Myocyte (in vitro differentiated cells): ENCODE measurements around the gene ZNF516. TPM values are rescaled to one million over a fixed set of nuclear protein-coding genes. Genes with fewer than 3 reads are reported as not detected.
A peak's percentile ranks its signal among the peaks of the same experiment; 100 is the strongest.

ENCODE experiments used
- DNase-seq: peaks from one replicate; pipeline ENCODE4 v3.0.0-alpha.2; 2012; ENCODE audit warnings: low read depth
- total RNA-seq: library from RNA; depleted of rRNA; stranded (reverse); fragments of >200 nt; gene quantifications from 2 replicates; pipeline ENCODE4 v1.2.3, GENCODE V29; 2014

Gene ZNF516
- total RNA-seq, 1 donor from 2014 or later = 11.3 TPM

GRCh38 chr18:76506974-76507764, 12.1 kb upstream of the ZNF516 start:
- no peak for DNase-seq

GRCh38 chr18:76506395-76506794, 11.4 kb upstream of the ZNF516 start:
- DNase-seq = no peak

- no peak for DNase-seq
Measured at GRCh38 chr18:76505614-76506013, 10.6 kb upstream of the ZNF516 start.

GRCh38 chr18:76504749-76505148, 9.7 kb upstream of the ZNF516 start:
- no peak for DNase-seq

GRCh38 chr18:76503649-76504386, 8.8 kb upstream of the ZNF516 start:
- no peak for DNase-seq

GRCh38 chr18:76502551-76502950, 7.5 kb upstream of the ZNF516 start:
- no peak for DNase-seq

GRCh38 chr18:76499637-76500340, 4.7 kb upstream of the ZNF516 start:
- DNase-seq = no peak

GRCh38 chr18:76499021-76499420, 4.0 kb upstream of the ZNF516 start:
- no peak for DNase-seq

GRCh38 chr18:76498064-76498463, 3.0 kb upstream of the ZNF516 start:
- no peak for DNase-seq

- DNase-seq = no peak
Measured at GRCh38 chr18:76497021-76497420, 2.0 kb upstream of the ZNF516 start.

- peak; percentile 28 for DNase-seq
Measured at GRCh38 chr18:76496194-76496890, 1.3 kb upstream of the ZNF516 start.

- peak; percentile 31 for DNase-seq
Measured at GRCh38 chr18:76495435-76496193, 572 bp upstream of the ZNF516 start.

GRCh38 chr18:76494231-76495005, 624 bp downstream of the ZNF516 start:
- DNase-seq = peak; percentile 4

- peak; percentile 14 for DNase-seq
Measured at GRCh38 chr18:76493213-76494161, 1.6 kb downstream of the ZNF516 start.

- DNase-seq = peak; percentile 99
Measured at GRCh38 chr18:76492669-76493212, 2.3 kb downstream of the ZNF516 start.

GRCh38 chr18:76491776-76492668, 3.0 kb downstream of the ZNF516 start:
- DNase-seq = peak; percentile 48

GRCh38 chr18:76491473-76491775, 3.6 kb downstream of the ZNF516 start:
- peak; percentile 59 for DNase-seq
